HS-5 (cell line): Measurements from ENCODE around the gene LDLR.
"Not testable (repeated sequence)": the region's sequence is repeated elsewhere in the genome, so short reads cannot be mapped to it uniquely, and the experiment has no call there.

Experiments
- DNase-seq: peaks from one replicate; pipeline ENCODE4 v3.0.0-alpha.2; 2012; ENCODE audit warnings: low read depth

Gene LDLR

DNA sequence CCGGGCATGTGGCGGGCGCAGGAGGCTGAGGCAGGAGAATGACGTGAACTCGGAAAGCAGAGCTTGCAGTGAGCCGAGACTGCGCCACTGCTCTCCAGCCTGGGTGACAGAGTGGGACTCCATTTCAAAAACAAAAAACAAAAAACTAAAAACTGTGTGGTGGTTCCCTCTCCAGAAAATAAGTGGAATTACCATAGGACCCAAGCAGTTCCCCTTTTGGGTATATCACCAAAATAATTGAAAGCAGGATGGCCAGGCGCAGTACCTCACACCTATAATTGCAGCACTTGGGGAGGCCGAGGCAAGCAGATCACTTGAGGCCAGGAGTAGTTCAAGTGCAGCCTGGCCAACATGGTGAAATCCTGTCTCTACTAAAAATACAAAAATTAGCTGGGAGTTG is 15.7 kb upstream of the LDLR start:
- no peak for DNase-seq

DNA sequence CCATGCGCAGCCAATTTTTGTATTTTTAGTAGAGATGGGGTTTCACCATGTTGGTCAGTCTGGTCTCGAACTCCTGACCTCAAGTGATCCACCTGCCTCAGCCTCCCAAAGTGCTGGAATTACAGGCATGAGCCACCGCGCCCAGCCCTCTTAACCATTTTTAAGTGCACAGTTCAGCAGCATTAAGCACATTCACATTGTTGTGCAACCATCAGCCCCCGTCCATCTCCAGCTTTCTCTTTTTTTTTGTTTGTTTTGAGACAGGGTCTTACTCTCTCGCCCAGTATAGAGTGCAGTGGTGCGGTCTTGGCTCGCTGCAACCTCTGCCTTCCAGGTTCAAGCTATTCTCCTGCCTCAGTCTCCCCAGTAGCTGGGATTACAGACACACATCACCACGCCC is 12.5 kb upstream of the LDLR start:
- DNase-seq: not testable (repeated sequence)

DNA sequence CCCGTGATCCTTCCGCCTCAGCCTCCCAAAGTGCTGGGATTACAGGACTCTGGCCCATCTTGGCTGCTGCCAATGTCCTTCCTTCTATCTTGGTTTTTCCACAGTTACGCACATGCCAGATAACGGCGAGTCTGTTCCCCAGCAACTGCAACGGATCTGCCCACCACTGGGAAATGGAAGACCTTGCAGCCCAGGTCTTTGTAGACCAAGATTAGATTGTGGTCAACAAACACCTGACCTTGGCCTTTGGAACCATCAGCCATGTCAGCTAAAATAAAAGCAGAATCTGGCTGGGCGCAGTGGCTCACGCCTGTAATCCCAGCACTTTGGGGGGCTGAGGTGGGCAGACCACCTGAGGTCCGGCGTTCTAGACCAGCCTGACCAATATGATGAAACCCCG is 10.4 kb upstream of the LDLR start:
- DNase-seq: no peak

DNA sequence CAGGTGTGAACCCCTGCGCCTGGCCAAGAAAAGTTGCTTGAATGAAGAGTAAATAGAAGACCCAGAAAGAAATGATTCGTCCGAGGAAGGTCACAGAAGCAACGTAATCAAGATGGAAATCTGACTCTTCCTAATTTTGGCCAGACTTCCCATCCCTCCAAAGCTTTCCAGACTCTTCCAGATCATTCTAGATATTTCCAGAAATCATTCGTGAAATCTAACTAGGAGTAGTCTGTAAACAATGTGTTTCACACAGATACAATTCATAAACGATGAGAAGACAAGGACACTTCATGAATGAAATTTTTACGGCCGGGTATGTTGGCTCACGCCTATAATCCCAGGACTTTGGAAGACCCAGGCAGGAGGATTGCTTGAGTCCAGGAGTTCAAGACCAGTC is 9.3 kb upstream of the LDLR start:
- no peak for DNase-seq

DNA sequence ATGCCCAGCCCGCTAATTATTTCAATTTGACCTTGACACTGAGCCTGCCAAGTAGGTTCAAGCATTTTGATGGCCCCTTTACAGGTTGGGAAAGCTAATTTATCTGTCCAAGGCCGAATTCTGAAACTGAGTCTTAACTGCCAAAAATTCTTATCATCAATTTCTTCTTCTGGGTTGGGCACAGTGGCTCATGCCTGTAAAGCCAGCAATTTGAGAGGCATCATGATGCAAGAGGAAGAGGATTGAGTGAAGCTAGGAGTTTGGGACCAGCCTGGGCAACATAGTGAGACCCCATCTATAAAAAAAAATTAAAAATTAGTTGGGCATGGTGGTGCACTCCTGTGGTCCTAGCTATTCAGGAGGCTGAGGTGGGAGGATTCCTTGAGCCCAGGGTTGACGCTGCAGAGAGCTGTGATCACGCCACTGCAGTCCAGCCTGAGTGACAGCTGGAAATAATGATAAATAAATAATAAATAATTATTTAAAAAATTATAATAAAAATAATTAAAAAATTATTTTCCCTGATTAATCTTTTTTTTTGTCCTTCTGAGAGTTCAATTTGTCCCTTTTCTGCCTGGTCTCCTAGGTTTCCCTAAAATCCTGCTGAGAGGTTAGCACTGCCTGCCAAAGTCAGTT is 1.3 kb upstream of the LDLR start:
- DNase-seq: no peak

DNA sequence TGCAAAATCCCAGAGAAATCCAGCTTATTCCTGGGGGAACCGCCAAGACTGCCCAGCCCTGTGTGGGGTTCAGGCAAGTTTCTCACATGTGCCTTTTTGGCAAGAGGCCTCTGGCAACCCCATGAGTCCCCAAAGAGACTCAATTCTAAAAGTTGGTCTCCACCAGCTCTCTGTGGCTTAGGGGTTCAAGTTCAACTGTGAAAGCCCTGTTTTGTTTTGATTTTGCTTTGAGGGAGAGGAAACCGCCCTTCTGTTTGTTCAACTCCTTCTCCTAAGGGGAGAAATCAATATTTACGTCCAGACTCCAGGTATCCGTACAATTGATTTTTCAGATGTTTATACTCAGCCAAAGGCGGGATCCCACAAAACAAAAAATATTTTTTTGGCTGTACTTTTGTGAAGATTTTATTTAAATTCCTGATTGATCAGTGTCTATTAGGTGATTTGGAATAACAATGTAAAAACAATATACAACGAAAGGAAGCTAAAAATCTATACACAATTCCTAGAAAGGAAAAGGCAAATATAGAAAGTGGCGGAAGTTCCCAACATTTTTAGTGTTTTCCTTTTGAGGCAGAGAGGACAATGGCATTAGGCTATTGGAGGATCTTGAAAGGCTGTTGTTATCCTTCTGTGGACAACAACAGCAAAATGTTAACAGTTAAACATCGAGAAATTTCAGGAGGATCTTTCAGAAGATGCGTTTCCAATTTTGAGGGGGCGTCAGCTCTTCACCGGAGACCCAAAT is 583 bp upstream of the LDLR start:
- no peak for DNase-seq

DNA sequence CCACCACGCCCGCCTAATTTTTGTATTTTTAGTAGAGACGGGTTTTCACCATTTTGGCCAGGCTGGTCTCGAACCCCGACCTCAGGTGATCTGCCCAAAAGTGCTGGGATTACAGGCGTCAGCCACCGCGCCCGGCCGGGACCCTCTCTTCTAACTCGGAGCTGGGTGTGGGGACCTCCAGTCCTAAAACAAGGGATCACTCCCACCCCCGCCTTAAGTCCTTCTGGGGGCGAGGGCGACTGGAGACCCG is 676 bp downstream of the LDLR start:
- DNase-seq: not testable (repeated sequence)

DNA sequence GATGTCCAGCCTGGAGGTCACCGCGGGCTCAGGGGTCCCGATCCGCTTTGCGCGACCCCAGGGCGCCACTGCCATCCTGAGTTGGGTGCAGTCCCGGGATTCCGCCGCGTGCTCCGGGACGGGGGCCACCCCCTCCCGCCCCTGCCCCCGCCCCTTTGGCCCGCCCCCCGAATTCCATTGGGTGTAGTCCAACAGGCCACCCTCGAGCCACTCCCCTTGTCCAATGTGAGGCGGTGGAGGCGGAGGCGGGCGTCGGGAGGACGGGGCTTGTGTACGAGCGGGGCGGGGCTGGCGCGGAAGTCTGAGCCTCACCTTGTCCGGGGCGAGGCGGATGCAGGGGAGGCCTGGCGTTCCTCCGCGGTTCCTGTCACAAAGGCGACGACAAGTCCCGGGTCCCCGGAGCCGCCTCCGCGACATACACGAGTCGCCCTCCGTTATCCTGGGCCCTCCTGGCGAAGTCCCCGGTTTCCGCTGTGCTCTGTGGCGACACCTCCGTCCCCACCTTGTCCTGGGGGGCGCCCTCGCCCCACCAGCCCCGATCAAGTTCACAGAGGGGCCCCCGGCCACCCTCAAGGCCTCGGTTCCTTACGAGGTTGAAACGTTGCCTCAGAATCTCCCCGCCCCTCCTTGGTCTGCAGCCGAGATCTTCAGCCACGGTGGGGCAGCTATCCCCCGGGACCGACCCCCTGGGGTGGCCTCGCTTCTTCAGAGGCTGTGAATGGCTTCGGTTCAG is 1.2 kb downstream of the LDLR start:
- DNase-seq: peak; percentile 76

DNA sequence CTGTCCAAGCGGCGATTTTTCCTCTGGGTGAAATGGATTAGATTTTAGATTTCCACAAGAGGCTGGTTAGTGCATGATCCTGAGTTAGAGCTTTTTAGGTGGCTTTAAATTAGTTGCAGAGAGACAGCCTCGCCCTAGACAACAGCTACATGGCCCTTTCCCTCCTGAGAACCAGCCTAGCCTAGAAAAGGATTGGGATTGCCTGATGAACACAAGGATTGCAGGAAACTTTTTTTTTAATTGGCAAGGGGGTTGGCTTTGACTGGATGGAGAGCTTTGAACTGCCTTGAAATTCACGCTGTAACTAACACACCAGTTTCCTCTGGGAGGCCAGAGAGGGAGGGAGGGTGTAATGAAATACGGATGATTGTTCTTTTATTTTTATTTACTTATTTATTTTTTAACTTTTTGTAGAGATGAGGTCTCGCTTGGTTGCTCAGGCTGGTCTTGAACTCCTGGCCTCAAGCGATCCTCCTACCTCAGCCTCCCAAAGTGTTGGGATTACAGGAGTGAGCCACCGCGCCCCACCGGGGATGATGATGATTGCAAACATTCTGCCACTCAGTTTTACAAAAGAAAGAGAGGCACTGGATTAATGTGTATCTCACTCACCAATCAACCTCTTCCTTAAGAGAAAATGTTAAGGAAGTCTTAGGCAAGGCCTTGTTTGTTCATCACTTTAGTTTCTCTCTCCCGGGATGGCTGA is 1.9 kb downstream of the LDLR start:
- no peak for DNase-seq

DNA sequence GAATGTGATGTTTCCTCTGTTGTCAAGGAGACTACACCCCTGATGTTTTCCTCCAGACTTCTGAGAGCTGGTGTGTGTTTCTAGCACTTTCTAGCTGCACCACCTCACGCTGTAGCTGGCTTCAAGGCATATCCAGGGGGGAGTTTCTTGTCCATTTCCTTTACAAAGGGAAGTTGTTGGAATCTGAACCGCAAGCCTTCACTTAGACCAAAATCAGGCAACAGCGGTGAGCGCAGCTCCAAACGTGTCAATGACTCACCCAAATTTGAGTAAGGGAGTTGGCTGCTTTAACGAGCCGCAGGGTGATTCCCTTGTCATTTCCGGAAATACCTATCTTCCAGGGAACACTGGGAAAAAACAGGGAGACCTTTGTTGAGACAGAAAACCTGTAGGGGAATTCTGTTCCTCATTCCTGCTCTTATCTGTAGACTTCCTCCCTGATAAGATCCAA is 2.5 kb downstream of the LDLR start:
- peak; percentile 98 for DNase-seq

DNA sequence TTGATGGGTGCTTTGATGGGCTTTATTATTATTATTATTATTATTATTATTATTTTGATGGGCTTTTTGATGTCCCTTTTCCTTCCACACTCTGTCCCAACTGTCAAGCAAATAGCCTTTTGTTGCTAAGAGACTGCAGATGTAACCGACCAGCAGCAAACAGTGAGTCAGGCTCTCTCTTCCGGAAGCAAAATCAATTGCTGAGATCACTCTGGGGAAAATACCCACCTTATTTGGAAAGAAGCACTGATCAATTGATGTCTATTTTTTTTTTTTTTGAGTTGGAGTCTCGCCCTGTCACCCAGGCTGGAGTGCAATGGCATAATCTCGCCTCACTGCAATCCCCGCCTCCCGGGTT is 2.9 kb downstream of the LDLR start:
- DNase-seq: peak; percentile 62

DNA sequence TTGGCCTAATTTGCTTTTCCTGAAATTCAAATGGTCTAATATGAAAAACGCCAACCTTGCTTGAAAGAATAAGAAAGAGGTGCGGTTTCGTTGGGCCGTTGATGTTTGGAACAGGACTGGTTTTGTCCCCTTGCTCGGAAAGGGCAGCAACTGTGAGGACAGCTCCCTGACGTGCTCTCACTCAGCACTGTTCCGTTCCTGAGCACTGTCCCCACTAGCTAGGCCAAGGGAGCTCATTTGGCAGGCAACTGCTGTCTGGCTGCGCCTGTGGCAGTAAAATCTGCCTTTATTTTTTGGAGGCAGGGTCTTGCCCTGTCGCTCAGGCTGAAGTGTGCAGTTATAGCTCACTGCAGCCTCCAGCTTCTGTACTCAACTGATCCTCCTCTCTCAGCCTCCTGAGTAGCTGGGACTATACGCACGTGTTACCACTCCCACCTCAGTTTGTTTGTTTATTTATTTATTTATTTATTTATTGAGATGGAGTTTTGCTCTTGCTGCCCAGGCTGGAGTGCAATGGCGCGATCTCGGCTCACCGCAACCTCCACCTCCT is 4.5 kb downstream of the LDLR start:
- no peak for DNase-seq

DNA sequence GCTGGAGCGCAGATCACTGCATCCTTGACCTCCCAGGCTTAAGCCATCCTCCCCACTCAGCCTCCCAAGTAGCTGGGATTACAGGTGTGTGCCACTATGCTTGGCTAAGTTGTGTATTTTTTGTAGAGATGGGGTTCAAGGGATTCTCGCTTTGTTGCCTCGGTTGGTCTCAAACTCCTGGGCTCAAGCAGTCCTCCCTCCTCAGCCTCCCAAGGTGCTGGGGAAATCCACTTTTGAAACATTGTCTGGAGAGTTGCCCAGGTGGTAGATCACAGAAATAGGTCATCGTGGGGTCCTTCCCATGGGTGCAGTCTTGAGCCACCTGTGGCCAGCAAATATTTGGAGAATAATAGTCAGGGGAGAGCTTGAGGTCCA is 5.2 kb downstream of the LDLR start:
- DNase-seq: no peak

DNA sequence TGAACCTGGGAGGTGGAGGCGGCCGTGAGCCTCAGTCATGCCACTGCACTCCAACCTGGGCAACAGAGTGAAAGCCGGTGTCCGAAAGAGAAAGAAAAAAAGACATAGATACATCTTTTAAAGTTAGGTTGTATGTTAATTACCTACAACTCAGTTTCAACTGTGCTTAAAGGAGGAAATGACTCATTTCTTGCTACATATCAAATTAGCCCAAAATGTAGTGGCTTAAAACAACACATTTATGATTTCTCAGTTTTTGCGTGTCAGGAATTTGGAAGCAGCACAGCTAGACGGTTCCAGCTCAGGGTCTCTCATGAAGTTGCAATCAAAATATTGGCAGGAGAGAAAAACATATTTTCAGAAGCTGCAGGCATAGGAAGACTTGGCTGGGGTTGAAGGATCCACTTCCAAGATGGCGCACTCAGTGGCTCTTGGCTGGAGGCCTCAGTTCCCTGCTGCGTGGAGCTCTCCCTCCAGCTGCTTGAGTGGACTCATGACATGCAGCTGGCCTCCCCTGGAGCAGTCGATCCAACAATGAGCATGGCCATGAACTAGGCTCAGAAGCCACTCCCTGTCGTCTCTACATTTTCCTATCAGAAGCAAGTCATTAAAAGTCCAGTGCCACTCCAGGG is 7.1 kb downstream of the LDLR start:
- DNase-seq: peak; percentile 56

DNA sequence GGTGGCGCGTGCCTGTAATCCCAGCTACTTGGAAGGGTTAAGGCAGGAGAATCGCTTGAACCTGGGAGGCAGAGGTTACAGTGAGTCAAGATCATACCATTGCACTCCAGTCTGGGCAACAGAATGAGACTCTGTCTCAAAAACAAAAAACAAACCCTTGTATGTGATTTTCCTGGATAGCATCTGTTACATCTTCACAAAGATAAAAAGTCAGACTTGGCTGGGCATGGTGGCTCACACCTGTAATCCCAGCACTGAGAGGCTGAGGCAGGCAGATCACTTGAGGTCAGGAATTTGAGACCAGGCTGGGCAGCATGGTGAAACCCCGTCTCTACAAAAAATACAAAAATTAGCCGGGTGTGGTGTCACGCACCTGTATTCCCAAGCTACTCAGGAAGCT is 8.1 kb downstream of the LDLR start:
- not testable (repeated sequence) for DNase-seq

DNA sequence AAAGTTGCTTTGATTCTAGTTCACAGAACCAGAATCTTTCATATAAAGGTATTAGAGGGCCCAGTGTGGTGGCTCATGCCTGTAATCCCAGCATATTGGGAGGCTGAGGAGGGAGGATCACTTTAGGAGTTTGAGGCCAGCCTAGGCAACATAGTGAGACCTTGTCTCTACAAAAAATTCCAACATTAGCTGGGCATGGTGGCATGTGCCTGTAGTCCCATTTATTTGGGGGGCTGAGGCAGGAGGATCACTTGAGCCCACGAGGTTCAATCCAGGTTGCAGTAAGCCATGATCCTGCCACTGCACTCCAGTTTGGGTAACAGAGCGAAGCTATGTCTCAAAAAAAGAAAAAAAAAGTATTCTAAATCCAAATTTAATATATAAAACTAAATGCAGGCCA is 9.1 kb downstream of the LDLR start:
- no peak for DNase-seq

DNA sequence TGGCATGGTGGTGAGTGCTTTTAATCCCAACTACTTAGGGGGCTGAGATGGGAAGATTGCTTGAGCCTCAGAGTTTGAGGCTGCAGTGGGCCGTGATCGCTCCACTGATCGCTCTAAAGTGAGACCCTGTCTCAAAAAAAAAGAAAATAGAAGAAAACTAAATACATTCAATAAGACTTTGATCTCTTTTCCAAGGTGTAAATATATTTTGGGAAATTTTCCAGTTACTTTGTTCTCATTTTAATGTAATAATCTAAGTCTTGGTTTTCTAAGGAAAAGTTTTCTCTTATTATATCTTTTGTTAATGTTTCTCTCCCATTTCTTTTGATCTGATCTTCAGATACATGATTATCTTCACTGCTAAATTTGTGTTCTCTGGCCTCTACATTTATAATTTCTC is 9.6 kb downstream of the LDLR start:
- DNase-seq: no peak

DNA sequence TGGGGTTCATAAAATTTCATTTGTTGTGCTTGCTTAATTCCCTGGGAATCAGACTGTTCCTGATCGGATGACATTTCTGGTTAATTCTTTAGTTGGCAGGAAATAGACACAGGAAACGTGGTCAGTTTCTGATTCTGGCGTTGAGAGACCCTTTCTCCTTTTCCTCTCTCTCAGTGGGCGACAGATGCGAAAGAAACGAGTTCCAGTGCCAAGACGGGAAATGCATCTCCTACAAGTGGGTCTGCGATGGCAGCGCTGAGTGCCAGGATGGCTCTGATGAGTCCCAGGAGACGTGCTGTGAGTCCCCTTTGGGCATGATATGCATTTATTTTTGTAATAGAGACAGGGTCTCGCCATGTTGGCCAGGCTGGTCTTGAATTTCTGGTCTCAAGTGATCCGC is 10.8 kb downstream of the LDLR start:
- no peak for DNase-seq

DNA sequence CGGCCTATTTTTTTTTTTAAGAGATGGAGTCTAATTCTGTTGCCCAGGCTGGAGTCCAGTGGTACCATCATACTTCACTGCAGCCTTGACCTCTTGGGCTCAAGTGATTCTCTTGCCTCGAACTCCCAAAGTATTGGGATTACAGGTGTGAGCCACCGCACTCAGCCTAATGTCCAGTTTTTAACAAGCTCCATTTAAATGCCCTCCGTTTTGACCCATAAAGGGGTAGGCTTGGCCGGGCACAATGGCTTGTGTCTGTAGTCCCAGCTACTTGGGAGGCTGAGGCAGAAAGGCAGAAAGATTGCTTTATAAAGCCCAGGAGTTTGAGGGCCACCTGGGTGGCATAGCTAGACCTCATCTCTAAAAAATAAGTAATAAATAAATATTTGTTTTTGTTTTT is 11.8 kb downstream of the LDLR start:
- no peak for DNase-seq

DNA sequence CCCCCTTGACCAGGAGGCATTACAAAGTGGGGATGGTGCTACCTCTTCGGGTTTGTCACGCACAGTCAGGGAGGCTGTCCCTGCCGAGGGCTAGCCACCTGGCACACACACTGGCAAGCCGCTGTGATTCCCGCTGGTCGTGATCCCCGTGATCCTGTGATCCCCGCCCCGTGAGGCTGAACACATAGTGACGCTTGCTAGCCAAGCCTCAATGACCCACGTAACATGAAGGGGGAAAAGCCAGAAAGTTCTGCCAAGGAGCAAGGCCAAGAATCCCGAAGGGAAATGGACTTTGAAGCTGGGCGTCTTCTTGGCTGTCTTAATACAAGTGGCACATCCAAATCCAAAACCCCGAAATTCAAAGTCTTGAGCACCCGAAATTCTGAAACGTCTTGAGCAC is 13.7 kb downstream of the LDLR start:
- DNase-seq: no peak

DNA sequence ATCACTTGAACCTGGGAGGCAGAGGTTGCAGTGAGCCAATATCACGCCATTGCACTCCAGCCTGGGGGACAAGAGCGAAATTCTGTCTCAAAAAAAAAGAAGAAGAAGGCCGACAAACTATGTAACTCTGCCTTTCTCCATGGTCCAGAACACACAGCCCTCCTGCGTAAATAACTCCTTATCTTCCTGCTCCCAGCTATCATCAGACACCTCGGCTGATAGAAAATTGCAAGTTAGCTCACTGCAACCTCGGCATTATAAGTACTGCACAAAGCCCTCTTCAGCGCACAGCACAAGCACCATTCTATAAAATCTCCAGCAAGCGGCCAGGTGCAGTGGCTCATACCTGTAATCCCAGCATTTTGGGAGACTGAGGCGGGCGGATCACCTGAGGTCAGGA is 14.4 kb downstream of the LDLR start:
- DNase-seq: not testable (repeated sequence)

DNA sequence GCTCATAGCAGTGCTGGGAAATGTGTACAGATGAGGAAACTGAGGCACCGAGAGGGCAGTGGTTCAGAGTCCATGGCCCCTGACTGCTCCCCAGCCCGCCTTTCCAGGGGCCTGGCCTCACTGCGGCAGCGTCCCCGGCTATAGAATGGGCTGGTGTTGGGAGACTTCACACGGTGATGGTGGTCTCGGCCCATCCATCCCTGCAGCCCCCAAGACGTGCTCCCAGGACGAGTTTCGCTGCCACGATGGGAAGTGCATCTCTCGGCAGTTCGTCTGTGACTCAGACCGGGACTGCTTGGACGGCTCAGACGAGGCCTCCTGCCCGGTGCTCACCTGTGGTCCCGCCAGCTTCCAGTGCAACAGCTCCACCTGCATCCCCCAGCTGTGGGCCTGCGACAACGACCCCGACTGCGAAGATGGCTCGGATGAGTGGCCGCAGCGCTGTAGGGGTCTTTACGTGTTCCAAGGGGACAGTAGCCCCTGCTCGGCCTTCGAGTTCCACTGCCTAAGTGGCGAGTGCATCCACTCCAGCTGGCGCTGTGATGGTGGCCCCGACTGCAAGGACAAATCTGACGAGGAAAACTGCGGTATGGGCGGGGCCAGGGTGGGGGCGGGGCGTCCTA is 15.9 kb downstream of the LDLR start:
- DNase-seq: no peak
